Stimulated activated CD8-positive, alpha-beta memory T cell treated with anti-CD3 and anti-CD28 coated beads, Interleukin-4, amount 100 ng/mL, for 1 hour (primary cell): ENCODE measurements around the gene LINGO3.

Experiments used
- DNase-seq, 2 donors: peaks; one replicate each; pipeline ENCODE4 v3.0.0-alpha.2; 2020; ENCODE audit warnings: low read depth in 2 of 2, low spot score in 1 of 2

LINGO3 gene

GRCh38 chr19:2307518-2308012, 389 bp downstream of the LINGO3 start:
- DNase-seq: no peak

GRCh38 chr19:2306971-2307370, 983 bp downstream of the LINGO3 start:
- DNase-seq: no peak

- no peak for DNase-seq
These were observed 1.6 kb downstream of the LINGO3 start for GRCh38 chr19:2306281-2306806.

GRCh38 chr19:2305452-2306280, 2.3 kb downstream of the LINGO3 start:
- no peak for DNase-seq

GRCh38 chr19:2303211-2303798, 4.6 kb downstream of the LINGO3 start:
- no peak for DNase-seq

- no peak for DNase-seq
These were observed 5.4 kb downstream of the LINGO3 start for GRCh38 chr19:2302319-2303210.

GRCh38 chr19:2300533-2300932, 7.4 kb downstream of the LINGO3 start:
- no peak for DNase-seq

GRCh38 chr19:2296141-2296540, 11.8 kb downstream of the LINGO3 start:
- no peak for DNase-seq

GRCh38 chr19:2294687-2295335, 13.1 kb downstream of the LINGO3 start:
- no peak for DNase-seq

GRCh38 chr19:2291185-2291751, 16.7 kb downstream of the LINGO3 start:
- no peak for DNase-seq

- DNase-seq: no peak
These were observed 17.3 kb downstream of the LINGO3 start for GRCh38 chr19:2290441-2291184.

- no peak for DNase-seq
These were observed 18.1 kb downstream of the LINGO3 start for GRCh38 chr19:2289714-2290435.

- DNase-seq: no peak
These were observed 18.9 kb downstream of the LINGO3 start for GRCh38 chr19:2288818-2289713.

- no peak for DNase-seq
These were observed 19.6 kb downstream of the LINGO3 start for GRCh38 chr19:2288338-2288817.

- DNase-seq: no peak
These were observed 20.2 kb downstream of the LINGO3 start for GRCh38 chr19:2287585-2288337.

GRCh38 chr19:2286402-2287140, 21.4 kb downstream of the LINGO3 start:
- DNase-seq: no peak
